Endodermal cell (in vitro differentiated cells): ENCODE data around the gene HSPA6. TPM values are rescaled to one million over a fixed set of nuclear protein-coding genes. Genes with fewer than 3 reads are reported as not detected.

Source experiments
- DNase-seq: peaks from one replicate; pipeline ENCODE4 v3.0.0-alpha.2; 2017
- H3K27ac ChIP-seq: 2 replicates; pipeline ENCODE4 v1.5.1; 2013; ENCODE audit warnings: mild to moderate bottlenecking, low read depth, low read length, moderate library complexity
- H3K27me3 ChIP-seq: 2 replicates; pipeline ENCODE4 v1.6.1; 2013; ENCODE audit warnings: mild to moderate bottlenecking, low read length, moderate library complexity; ENCODE audit not compliant: insufficient read depth, control insufficient read depth, poor library complexity, severe bottlenecking
- H3K36me3 ChIP-seq: 2 replicates; pipeline ENCODE4 v1.7.0; 2013; ENCODE audit warnings: mild to moderate bottlenecking, low read length, moderate library complexity; ENCODE audit not compliant: control insufficient read depth, insufficient read depth
- H3K4me1 ChIP-seq: one replicate; pipeline ENCODE4 v1.7.0; 2013; ENCODE audit warnings: low read length; ENCODE audit not compliant: control insufficient read depth, insufficient read depth
- H3K4me3 ChIP-seq: 2 replicates; pipeline ENCODE4 v1.5.1; 2013; ENCODE audit warnings: mild to moderate bottlenecking, low read length, moderate library complexity
- H3K9ac ChIP-seq: 2 replicates; pipeline ENCODE4 v1.6.1; 2013; ENCODE audit warnings: mild to moderate bottlenecking, low read length, moderate library complexity; ENCODE audit not compliant: poor library complexity, severe bottlenecking; ENCODE audit errors: extremely low read depth
- H3K9me3 ChIP-seq: 2 replicates; pipeline ENCODE4 v1.6.1; 2013; ENCODE audit warnings: mild to moderate bottlenecking, low read length, moderate library complexity; ENCODE audit not compliant: control insufficient read depth
- H3K27ac Mint-ChIP-seq: 2 replicates; pipeline ENCODE4 v1.8.0; 2020; ENCODE audit warnings: mixed read lengths
- H3K27me3 Mint-ChIP-seq: 2 replicates; pipeline ENCODE4 v1.8.0; 2021; ENCODE audit warnings: mild to moderate bottlenecking, mixed read lengths; ENCODE audit not compliant: insufficient read depth
- H3K36me3 Mint-ChIP-seq: 2 replicates; pipeline ENCODE4 v1.8.0; 2020; ENCODE audit warnings: low read depth, mixed read lengths
- H3K4me1 Mint-ChIP-seq: 2 replicates; pipeline ENCODE4 v1.8.0; 2020; ENCODE audit warnings: mixed read lengths
- H3K4me3 Mint-ChIP-seq: 2 replicates; pipeline ENCODE4 v1.8.0; 2020; ENCODE audit warnings: mild to moderate bottlenecking, moderate library complexity, mixed read lengths
- H3K9me3 Mint-ChIP-seq: 2 replicates; pipeline ENCODE4 v1.8.0; 2020; ENCODE audit warnings: mild to moderate bottlenecking, mixed read lengths
- WGBS, 2 experiments: methylation state at CpG; one replicate each; pipeline versions ENCODE4 v1.1.5 to v1.1.7; 2013; ENCODE audit warnings: missing lambda C conversion rate in 2 of 2, mixed read lengths in 1 of 2; ENCODE audit not compliant: insufficient coverage in 1 of 2, insufficient read length in 1 of 2; 5-methylcytosine and 5-hydroxymethylcytosine counted together
- total RNA-seq, 2 donors: library from RNA; stranded (reverse); fragmentation: NEBNext Ultra II Directional in 1 of 2; extraction: Animal tissue kit (Norgen Biotek cat#: 25700) in 1 of 2; gene quantifications; 2 replicates in 1 of 2; 3 replicates in 1 of 2; pipeline ENCODE4 v1.2.1, GENCODE V29; 2021
- TF ChIP-seq, protein P1 (sequence below): fragments of 200-600 bp; sonication (generic); conservative IDR thresholded peaks from 2 replicates; pipeline ENCODE4 v1.5.0; 2021; ENCODE audit warnings: antibody characterized with exemption, mild to moderate bottlenecking

HSPA6 gene
- total RNA-seq, 2 donors from 2014 or later = not detected

DNA sequence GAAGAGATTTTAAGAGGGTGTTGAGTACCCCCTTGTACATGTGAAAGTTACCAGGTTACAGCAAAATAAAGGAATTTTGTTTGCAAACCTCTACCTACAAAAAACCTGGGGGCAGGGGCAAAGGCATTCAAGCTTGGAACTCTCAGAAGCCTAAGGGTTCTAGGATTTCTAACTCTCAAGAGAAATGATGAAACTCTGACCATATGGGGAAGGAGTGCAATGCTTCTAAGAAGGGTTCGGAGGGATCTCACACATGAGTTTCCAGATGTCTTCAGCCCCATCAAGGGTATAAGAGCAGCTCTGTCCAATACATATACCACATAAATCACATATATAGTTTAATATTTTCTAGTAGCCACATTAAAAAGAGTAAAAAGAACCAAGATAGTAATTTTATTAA, 26.4 kb upstream of the HSPA6 start:
- DNase-seq = no peak
- peaks cover 19% of the 10 kb centered on the region for H3K27me3 Mint-ChIP-seq
- no peaks in the 10 kb centered on the region for H3K9me3 Mint-ChIP-seq
- peaks cover 4% of the 10 kb centered on the region for H3K4me1 ChIP-seq
- 87% methylated on average over 1 of the region's 1 CpG; no CpG with 5 or more reads in 1 of the 2 experiments for WGBS, 2 experiments
- no peak overlapping the region for H3K27ac ChIP-seq
- no peak overlapping the region for H3K4me3 Mint-ChIP-seq
- H3K27me3 ChIP-seq = peaks cover 8% of the 10 kb centered on the region
- H3K36me3 ChIP-seq = no peaks in the 10 kb centered on the region
- no peak overlapping the region for H3K9ac ChIP-seq
- no peak overlapping the region for H3K27ac Mint-ChIP-seq
- peaks cover 6% of the 10 kb centered on the region for H3K4me1 Mint-ChIP-seq
- no peaks in the 10 kb centered on the region for H3K9me3 ChIP-seq
- TF ChIP-seq, protein P1, sequence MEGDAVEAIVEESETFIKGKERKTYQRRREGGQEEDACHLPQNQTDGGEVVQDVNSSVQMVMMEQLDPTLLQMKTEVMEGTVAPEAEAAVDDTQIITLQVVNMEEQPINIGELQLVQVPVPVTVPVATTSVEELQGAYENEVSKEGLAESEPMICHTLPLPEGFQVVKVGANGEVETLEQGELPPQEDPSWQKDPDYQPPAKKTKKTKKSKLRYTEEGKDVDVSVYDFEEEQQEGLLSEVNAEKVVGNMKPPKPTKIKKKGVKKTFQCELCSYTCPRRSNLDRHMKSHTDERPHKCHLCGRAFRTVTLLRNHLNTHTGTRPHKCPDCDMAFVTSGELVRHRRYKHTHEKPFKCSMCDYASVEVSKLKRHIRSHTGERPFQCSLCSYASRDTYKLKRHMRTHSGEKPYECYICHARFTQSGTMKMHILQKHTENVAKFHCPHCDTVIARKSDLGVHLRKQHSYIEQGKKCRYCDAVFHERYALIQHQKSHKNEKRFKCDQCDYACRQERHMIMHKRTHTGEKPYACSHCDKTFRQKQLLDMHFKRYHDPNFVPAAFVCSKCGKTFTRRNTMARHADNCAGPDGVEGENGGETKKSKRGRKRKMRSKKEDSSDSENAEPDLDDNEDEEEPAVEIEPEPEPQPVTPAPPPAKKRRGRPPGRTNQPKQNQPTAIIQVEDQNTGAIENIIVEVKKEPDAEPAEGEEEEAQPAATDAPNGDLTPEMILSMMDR = no peak
- no peaks in the 10 kb centered on the region for H3K36me3 Mint-ChIP-seq
- H3K4me3 ChIP-seq = no peak overlapping the region

DNA sequence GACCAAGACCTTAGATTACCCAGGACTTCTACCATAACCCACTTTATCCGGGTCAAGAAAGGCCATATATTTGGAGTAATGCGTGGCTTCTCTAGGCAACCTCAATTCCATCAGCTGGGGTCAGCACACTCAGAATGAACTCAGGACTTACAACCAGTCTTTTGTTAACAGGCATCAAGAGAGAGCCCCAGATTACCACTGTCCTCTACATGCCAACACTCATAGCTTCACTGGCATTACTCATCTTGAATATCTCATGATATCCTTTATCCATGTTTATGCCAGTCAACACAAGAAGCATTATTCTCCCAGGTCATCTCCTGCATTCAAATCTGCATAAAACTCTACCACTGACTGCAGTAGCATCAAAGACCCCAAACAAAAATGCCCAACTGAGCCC, 25.7 kb upstream of the HSPA6 start:
- Histone ChIP-seq H3K27ac (no peak overlapping the region), H3K9me3 (no peaks in the 10 kb centered on the region), H3K4me3 (no peak overlapping the region), H3K4me1 (peaks cover 4% of the 10 kb centered on the region), H3K36me3 (no peaks in the 10 kb centered on the region), H3K9ac (no peak overlapping the region), H3K27me3 (peaks cover 8% of the 10 kb centered on the region)
- Mint-ChIP-seq H3K4me3 (no peak overlapping the region), H3K27me3 (peaks cover 19% of the 10 kb centered on the region), H3K4me1 (peaks cover 6% of the 10 kb centered on the region), H3K36me3 (no peaks in the 10 kb centered on the region), H3K27ac (no peak overlapping the region), H3K9me3 (no peaks in the 10 kb centered on the region)
- DNase-seq = no peak
- 86 to 88% methylated on average over 2 of the region's 2 CpGs for WGBS, 2 experiments
- TF ChIP-seq, protein P1 = no peak

DNA sequence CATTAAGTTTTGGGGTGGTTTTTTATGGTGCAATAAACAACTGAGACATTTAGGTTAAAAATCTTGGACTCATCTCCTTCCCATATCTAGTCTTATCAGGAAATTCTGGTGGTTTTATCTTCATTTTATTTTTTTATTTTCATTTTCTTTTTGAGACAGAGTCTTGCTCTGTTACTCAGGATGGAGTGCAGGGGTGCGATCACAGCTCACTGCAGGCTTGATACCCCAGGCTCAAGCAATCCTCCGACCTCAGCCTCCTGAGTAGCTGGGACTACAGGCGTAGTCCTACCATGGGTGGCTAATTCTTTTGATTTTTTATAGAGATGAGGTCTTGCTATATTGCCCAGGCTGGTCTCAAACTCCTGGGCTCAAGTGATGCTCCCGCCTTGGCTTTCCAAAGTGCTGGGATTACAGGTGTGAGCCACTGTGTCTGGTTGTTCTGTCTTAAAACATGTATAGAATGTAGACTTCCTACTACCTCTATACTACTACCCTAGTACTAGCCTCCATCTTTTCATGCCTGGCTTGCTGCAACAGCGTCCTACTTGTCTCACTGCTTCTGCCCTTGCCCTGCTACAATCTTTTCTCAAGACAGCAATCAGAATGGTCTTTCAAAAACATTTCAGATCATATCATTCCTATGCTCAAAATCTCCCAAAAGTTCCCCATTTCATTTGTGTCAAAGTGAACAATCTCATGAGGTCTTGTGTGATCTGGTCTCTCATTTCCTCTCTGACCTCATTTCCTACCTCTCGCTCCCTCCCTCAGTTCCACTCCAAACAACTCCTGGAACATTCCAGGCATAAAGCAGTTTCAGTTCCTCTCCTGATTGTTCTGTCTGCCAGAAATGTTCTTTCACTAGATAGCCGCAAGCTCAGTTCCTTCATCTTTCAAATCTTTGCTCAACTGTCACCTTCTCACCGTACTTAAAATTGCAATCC, 25.0 kb upstream of the HSPA6 start:
- peaks cover under 1% of the 10 kb centered on the region for H3K4me1 ChIP-seq
- 91 to 95% methylated on average over 6 to 8 of the region's 8 CpGs for WGBS, 2 experiments

More for the DNA sequence above, 25.0 kb upstream of the HSPA6 start:
- H3K27ac Mint-ChIP-seq = no peak overlapping the region
- no peaks in the 10 kb centered on the region for H3K36me3 Mint-ChIP-seq
- peaks cover 6% of the 10 kb centered on the region for H3K4me1 Mint-ChIP-seq
- peaks cover 8% of the 10 kb centered on the region for H3K27me3 ChIP-seq
- H3K4me3 Mint-ChIP-seq = no peak overlapping the region
- TF ChIP-seq, protein P1 = no peak
- H3K9me3 ChIP-seq = no peaks in the 10 kb centered on the region
- H3K27me3 Mint-ChIP-seq = peaks cover 19% of the 10 kb centered on the region
- no peak overlapping the region for H3K9ac ChIP-seq
- DNase-seq = no peak
- H3K4me3 ChIP-seq = no peak overlapping the region
- H3K27ac ChIP-seq = no peak overlapping the region
- no peaks in the 10 kb centered on the region for H3K36me3 ChIP-seq
- H3K9me3 Mint-ChIP-seq = no peaks in the 10 kb centered on the region
